Suprapubic skin (tissue), 3 donors: ENCODE measurements around the gene NSD1.

Source experiments
- CTCF ChIP-seq, 2 donors: fragments of 200-600 bp in 1 of 2; fragments of 450-650 bp in 1 of 2; sonication (generic) in 1 of 2; IDR thresholded peaks; one replicate each; pipeline ENCODE4 v1.5.1; 2016 to 2019; ENCODE audit warnings: antibody characterized with exemption in 2 of 2, mild to moderate bottlenecking in 1 of 2, moderate library complexity in 1 of 2
- POLR2A ChIP-seq, 2 donors: fragments of 450-650 bp; IDR thresholded peaks; one replicate each; pipeline ENCODE4 v1.6.1; 2017; ENCODE audit warnings: antibody characterized with exemption in 2 of 2, mild to moderate bottlenecking in 2 of 2, moderate library complexity in 2 of 2

GRCh38 chr5:177134697-177135225, 1.2 kb downstream of the NSD1 start:
- TF ChIP-seq POLR2A (IDR thresholded peaks at IDR 0.05) (no peak), CTCF (IDR thresholded peaks at IDR 0.05) (no peak)
